ENCODE results near the gene SLC38A4.

DNA sequence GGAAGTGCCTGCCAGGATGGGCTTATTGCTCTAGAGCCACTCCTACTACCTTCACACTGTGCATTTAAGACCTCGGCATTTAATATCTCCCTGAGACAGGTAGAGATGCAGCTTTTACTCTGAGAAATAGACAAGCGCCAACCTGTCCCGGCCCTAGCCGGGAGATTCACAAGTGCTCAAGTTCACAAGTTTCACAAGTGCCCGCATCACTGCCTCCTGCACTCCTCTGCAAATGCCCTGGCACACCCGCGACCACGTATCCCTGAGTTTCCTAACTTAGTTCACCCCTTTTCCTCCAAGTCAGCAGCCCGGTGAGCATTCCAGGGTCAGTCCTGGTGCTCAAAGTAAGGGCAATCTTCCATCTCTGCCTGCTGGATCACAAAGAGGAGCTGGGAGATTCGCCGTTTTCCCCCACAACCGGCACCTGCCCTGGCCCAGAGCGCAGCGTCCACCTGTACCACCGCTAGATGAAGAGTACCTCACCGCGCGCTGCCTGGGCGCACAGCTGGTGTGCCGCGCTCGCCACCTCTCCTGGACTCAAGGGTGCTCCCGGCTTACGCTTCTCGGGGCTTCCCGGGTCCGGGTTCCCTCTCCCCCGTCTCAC is 5.0 kb upstream of the SLC38A4 start:
- TF ChIP-seq FOXP2 (optimal IDR thresholded peaks at IDR 0.05; ENCODE audit: control extremely low read depth, extremely low read length, insufficient read depth) (no peak), POLR2AphosphoS5 (IDR thresholded peaks at IDR 0.05; ENCODE audit: borderline replicate concordance, low read depth, low read length) (no peak), EZH2 (IDR thresholded peaks at IDR 0.05) (no peak)

Measured in SK-N-MC (cell line).